Posterior vena cava (tissue), 2 donors: ENCODE data around the gene RNF208. TPM values are rescaled to one million over a fixed set of nuclear protein-coding genes. Genes with fewer than 3 reads are reported as not detected.
A peak's percentile ranks its signal among the peaks of the same experiment; 100 is the strongest.
"Not testable (repeated sequence)": the region's sequence is repeated elsewhere in the genome, so short reads cannot be mapped to it uniquely, and the experiment has no call there.

ENCODE experiments used
- DNase-seq: peaks from one replicate; pipeline ENCODE4 v3.0.0-alpha.2; 2020; ENCODE audit warnings: low spot score
- intact Hi-C, 2 donors: fragments of 100-400 bp; cut with DNase I; formaldehyde crosslinking; loops; one replicate each; pipeline versions ENCODE4 v1.14.1 to v1.14.2; 2022 to 2023
- total RNA-seq, 2 donors: library from RNA; stranded (reverse); fragmentation: NEBNext Ultra II Directional; extraction: Animal tissue kit (Norgen Biotek cat#: 25700); gene quantifications; one replicate each; pipeline ENCODE4 v1.2.1, GENCODE V29; 2021
- donor health status: DM: yes; HTN: yes; CAD: no.
- donor health status: DM: yes; HTN: yes; CAD: no.

The RNF208 gene
- total RNA-seq, 2 donors from 2014 or later, result 2.3 to 2.7 TPM

- intact Hi-C loops, result no loop called here
- peak; percentile 93 for DNase-seq
Measured at GRCh38 chr9:137241490-137242268, 19.6 kb upstream of the RNF208 start.

- DNase-seq, result peak; percentile 100
- intact Hi-C loops, result no loop called here
Measured at GRCh38 chr9:137240841-137241489, 18.9 kb upstream of the RNF208 start, which contains the start of gene TUBB4B. TUBB4B (plus strand) TSS chr9:137241287; CDS start chr9:137241361, 74 bp downstream.

DNA sequence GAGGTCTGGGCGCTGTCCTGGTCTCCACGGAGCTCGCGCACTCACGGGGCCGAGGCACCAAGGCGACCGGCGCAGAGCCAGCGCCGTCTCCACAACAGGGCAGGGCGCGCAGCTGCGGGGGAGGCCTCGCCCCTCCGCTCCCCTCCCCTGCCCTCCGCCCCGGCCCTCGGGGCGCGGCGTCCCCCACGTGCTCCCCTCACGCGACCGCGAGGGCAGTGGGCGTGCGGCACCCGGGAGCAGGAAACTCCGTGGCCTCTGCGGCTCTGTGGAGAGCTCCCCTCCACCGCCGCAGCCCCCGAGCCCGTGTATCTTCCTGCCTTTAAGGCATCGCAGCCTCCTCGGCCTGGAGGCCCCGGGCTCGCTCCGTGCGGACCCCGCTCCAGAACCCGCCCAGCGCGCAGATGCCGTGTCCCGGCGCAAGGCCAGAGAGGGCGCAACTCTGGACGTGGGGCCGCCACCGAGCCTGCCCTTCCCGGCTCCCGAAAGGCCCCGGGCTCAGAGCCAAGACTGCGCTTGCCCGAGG is 18.3 kb upstream of the RNF208 start:
- intact Hi-C loops, result no loop called here
- DNase-seq, result peak; percentile 93

DNA sequence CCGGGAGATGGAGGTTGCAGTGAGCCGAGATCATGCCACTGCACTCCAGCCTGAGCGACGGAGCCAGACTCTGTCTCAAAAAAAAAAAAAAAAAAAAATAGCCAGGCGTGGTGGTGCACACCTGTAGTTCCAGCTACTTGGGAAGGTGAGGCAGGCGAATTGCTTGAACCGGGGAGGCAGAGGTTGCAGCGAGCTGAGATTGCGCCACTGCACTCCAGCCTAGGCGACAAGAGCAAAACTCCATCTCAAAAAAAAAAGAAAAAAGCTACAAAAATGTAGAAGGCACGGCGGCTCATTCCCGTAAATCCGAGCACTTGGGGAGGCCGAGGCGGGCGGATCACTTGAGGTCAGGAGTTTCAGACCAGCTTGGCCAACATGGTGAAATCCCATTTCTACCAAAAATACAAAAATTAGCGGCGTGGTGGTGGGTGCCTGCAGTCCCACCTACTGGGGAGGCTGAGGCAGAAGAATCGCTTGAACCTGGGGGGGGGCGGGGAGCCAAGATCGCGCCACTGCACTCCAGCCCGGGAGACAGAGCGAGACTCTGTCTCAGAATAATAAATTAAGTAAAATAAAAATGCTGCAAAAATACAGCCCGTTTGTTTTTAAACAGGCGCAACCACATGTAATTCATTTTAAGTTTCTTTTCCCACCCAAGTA is 17.6 kb upstream of the RNF208 start:
- intact Hi-C loops, DNase-seq: not testable (repeated sequence)

GRCh38 chr9:137237759-137238726 is 16.0 kb upstream of the RNF208 start:
- intact Hi-C loops, result no loop called here
- DNase-seq, result no peak

- intact Hi-C loops, result no loop called here
- no peak for DNase-seq
Measured at GRCh38 chr9:137236936-137237421, 14.9 kb upstream of the RNF208 start.

DNA sequence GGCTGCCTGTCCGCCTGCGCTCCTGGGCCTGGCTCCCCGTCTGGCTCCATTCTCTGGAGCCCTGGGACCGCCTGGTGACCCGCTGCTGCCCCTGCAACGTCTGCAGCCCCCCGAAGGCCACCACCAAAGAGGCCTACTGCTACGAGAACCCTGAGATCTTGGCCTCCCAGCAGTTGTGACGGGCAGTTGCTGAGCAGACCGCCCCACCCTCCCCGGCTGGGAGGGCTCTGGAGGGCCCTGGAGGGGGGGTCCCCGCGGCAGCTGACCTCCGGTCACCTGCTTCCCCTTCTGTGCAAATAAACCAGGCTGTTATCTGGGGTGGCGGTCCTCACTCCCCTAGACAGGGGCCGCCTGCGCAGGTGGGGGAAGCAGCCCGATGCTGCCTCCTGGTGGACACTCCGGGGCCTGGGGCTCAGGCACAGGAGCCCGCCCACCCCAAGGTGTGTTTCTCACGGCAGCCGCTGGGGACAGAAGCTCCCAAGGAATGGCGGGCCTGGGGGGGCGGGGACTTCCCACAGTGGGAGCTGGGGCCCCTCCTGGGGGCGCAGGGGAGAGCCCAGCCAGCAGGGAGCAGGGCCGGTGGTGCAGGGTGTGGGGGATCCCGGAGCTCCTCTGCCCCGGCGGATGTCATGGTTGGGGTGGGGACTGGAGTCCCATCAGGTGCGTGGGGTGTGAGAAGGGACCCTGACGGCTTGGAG is 14.3 kb upstream of the RNF208 start:
- peak; percentile 95 for DNase-seq
- intact Hi-C loops, result no loop called here

GRCh38 chr9:137235424-137236237 is 13.6 kb upstream of the RNF208 start:
- intact Hi-C loops, result no loop called here
- no peak for DNase-seq

GRCh38 chr9:137234758-137235423 is 12.9 kb upstream of the RNF208 start:
- intact Hi-C loops, result no loop called here
- DNase-seq, result no peak

- intact Hi-C loops, result no loop called here
- no peak for DNase-seq
Measured at GRCh38 chr9:137234055-137234697, 12.1 kb upstream of the RNF208 start.

- intact Hi-C loops, result no loop called here
- DNase-seq, result no peak
Measured at GRCh38 chr9:137233143-137233980, 11.3 kb upstream of the RNF208 start.

DNA sequence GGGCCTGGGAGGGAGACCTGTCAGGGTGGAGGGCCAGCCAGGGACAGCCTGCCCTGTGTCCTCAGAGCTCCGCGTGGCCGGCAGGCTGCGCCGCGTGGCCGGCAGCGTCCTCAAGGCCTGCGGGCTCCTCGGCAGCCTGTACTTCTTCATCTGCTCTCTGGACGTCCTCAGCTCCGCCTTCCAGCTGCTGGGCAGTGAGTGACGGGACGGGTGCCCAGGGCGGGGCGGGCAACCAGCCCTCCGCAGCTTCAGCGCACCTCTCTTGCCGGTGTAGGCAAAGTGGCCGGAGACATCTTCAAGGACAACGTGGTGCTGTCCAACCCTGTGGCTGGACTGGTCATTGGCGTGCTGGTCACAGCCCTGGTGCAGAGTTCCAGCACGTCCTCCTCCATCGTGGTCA is 10.5 kb upstream of the RNF208 start:
- intact Hi-C loops, result no loop called here
- no peak for DNase-seq

DNA sequence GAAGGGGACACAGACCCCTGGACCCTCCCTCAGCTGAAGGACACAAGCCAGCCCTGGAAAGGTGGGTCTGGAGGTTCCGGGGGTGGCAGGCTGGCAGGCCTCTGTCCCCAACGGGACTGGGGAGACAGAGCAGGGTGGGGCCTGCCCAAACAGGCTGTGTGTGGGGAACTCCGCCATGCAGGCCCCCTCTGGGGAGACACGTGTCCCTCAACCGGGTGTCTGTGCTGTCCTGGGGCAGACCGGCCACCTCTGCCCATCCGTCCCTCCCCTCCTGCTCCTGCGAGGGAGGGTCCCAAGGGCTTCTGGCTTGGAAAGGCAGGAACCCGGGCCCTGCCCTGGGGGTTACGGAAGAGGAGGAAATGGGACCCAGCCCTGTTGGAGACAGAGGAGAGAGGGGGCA is 10.1 kb upstream of the RNF208 start:
- DNase-seq, result no peak
- intact Hi-C loops, result no loop called here

- DNase-seq, result no peak
- intact Hi-C loops, result no loop called here
Measured at GRCh38 chr9:137231372-137232039, 9.5 kb upstream of the RNF208 start.
